GM18505 (cell line): Measurements from ENCODE around the gene XXYLT1.

Experiments used
- ATAC-seq: cut with Tn5 transposase; IDR thresholded peaks from one replicate; pipeline ENCODE4 v1.9.1; 2021; ENCODE audit not compliant: unreplicated experiment
- POLR2A ChIP-seq: IDR thresholded peaks from 4 replicates; pipeline ENCODE4 v1.6.1; 2011; ENCODE audit warnings: borderline replicate concordance; ENCODE audit not compliant: insufficient read depth, insufficient read length; ENCODE audit errors: extremely low read depth

XXYLT1 gene

GRCh38 chr3:195030791-195031321 is 240.1 kb downstream of the XXYLT1 start:
- no peak for ATAC-seq
- TF ChIP-seq POLR2A = no peak

DNA sequence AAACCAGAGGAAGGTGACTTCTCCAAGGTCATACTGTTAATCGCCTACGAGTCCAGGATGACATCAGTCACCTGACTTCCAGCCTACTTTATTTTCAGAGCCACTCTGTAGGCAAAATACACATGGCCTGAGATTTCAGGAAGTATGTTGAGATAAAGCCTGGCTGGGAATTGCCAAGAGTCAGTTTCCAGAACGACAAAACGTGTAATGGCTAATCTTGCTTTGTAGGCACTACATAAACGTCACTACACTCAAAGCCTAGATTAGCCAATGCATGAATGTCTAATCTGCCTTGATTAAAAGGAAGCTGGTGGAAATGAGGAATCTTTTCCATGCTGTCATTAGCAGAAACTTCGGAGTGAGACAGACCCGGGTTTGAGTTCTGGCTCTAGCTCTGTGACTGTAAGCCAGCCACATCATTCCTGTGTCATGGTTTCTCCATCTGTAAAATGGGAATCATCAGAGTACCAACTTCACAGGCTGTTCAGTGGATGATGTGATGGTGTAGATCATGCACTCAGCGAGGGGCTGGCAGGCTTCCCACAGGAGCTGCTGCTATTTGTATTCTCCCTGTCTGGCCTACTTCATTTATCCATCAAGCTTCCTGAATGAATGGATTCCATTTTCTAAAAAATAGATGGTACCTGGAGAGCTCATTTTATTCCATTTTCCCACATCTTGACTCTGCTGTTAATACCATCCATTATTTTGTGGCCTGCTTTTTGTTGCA is 241.9 kb downstream of the XXYLT1 start:
- no peak for ATAC-seq
- no peak for TF ChIP-seq POLR2A

DNA sequence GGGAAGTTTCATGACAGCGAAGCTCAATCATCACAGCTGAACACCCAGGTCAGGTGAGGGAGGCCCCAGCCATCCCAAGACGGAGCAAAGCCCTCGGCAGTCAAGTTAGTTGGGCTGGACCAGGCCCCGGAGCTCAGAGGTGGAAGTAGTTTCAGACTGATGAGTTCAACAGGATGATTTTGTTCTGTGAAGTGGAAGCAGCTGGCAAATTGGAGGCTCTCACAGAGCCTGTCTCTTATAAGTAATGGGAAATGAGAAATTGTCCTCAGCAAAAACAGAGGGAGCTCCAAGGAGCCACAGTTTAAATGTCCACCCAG is 245.1 kb downstream of the XXYLT1 start:
- TF ChIP-seq POLR2A = no peak
- no peak for ATAC-seq

GRCh38 chr3:195025056-195025883 is 245.7 kb downstream of the XXYLT1 start:
- TF ChIP-seq POLR2A = no peak
- no peak for ATAC-seq

GRCh38 chr3:195023989-195024388 is 247.0 kb downstream of the XXYLT1 start:
- no peak for ATAC-seq

DNA sequence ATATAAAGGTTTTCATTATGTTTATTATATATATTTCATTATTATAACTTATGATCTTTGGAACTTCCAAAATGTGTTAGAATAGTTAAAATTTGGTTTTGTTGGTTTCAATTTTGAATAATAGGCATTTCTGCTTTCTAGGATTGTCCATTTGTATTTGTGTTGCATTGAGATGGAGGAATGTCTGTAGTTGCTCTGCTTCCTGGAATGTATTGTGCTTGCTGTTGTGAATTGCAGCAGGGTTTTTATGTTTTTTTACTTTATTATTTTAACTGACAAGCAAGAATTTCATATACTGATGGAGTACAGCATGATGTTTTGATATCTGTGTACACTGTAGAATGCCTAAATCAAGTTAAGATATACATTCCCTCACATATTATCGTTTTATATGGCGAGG is 247.4 kb downstream of the XXYLT1 start:
- ATAC-seq = no peak
- TF ChIP-seq POLR2A = no peak

More at GRCh38 chr3:195023989-195024388, 247.0 kb downstream of the XXYLT1 start:
- no peak for TF ChIP-seq POLR2A

DNA sequence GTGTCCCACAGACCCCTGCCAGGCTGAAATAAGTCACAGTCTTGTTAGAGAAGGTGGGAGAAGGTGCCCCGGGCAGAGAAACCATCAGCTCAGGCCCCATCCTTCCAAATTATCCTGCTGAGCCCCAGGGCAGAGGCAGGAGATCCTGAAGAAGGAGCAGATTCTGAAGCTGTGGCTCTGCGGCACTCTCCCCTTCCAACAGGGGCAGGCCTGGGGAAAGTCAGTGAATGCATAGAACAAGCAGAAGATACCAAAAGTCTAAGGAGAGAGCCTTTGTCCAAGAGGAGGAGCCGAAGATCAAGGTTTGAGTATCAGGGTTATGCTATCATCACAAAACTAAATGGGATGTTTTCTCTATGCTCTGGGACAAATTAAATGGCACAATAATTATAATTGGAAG is 249.3 kb downstream of the XXYLT1 start:
- no peak for ATAC-seq
- no peak for TF ChIP-seq POLR2A

DNA sequence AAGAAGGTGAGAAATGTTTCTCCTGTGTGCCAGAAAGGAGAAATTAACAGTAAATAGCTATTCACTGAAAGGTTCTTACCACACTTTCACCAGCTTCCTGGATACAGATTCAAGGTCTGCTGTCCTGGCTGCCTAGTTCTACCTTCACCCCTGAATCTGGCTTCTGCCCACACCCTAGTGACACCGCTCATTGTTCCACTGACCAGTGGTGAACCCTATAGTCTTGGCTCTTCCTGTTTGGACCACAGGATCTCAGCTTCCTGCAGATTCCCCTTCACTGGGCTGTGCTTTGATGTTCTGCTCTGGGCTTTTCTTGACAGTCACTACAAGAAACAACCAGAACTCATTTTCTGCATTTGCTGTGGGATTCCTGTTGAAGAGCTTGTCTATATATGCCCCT is 250.0 kb downstream of the XXYLT1 start:
- no peak for TF ChIP-seq POLR2A
- ATAC-seq = no peak

GRCh38 chr3:195020185-195020584 is 250.8 kb downstream of the XXYLT1 start:
- no peak for TF ChIP-seq POLR2A
- ATAC-seq = no peak

- no peak for TF ChIP-seq POLR2A
- no peak for ATAC-seq
Observed at GRCh38 chr3:195019335-195019734, 251.6 kb downstream of the XXYLT1 start.
